Measurements from ENCODE around the gene CEND1. TPM values are rescaled to one million over a fixed set of nuclear protein-coding genes. Genes with fewer than 3 reads are reported as not detected.
"Not testable (repeated sequence)": the region's sequence is repeated elsewhere in the genome, so short reads cannot be mapped to it uniquely, and the experiment has no call there.

CEND1 gene
- polyA plus RNA-seq, 4 donors = 0.36 to 0.96 (median 0.54) TPM

DNA sequence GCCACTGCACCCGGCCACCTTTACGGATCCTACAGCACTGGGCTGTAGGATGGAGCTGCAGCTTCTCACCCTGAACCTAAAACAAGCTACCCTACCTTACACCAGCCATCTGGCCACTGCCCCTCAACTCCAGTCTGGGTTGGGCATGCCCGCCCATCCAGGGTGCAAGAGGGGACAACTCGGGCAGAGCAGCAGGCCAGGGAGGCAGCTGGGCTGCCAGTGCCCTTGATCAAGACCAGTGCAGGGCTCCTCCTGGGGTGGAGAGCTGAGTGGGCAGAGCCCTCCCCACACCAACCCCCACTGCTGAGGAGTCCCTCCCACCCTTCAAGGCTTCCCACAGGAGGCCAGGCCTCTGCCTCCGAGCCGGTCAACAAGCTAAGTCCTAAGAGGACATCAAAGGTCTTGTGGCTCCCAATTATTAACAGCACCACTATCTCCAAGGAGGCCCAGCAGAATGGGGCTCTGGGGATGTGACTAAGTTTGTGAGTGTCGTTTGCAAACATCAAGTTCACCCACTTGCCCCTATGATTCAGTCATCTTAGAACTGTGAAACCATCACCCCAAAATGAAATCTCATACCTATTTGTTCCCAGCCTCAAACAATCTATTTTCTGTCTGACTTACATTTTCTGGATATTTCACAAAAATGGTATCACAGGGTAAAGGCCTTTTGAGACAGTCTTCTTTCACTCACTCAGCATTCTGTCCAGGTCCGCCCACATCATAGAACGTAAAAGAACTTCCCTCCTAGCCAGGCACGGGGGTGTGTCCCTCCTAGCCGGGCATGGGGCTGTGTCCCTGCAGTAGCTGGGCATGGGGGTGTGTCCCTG lies 23.6 kb downstream of the CEND1 start:
- DNase-seq (ENCODE audit: low read depth in 4 of 4, low spot score in 3 of 4) = no peak

DNA sequence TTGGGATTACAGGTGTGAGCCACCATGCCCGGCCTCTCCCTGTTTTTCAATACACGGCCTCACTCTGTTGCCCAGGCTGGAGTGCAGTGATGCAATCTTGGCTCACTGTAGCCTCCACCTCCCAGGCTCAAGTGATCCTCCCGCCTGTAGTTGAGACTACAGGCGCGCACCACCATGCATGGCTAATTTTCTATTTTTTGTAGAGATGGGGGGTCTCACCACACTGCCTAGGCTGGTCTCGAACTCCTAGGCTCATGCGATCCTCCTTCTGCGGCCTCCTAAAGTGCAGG lies 24.1 kb downstream of the CEND1 start:
- no peak for DNase-seq (ENCODE audit: low read depth in 4 of 4, low spot score in 3 of 4)

DNA sequence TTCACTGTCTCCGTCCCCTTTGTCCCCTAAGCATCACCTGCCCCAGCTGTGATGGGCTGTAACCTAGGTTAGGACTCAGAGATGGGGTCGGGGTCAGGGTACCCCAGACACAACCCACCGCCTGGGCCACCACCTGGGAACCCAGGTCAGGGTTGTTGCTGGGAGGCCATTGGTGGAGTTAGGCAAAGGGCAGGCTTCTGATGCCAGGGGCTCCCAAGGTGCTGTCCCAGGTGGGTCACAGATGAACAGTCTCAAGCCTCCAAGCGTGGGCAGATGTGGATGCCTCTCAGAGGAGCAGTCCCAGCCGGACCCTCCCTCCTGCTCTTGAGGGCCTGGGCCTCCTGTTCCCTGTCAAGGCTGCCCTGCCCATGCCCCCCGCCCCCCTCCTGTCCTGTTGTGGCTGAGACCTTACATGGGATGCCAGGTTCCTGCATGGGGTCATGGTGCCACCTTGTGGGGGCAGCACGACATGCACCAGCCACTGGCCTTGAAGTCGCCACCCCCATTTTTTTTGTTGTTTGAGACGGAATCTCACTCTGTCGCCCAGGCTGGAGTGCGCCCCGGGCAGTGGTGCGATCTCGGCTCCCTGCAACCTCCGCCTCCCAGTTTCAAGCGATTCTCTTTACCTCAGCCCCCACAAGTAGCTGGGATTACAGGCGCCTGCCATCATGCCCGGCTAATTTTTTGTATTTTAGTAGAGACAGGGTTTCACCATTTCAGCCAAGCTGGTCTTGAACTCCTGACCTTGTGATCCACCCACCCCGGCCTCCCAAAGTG lies 24.7 kb downstream of the CEND1 start:
- no peak for DNase-seq (ENCODE audit: low read depth in 4 of 4, low spot score in 3 of 4)

DNA sequence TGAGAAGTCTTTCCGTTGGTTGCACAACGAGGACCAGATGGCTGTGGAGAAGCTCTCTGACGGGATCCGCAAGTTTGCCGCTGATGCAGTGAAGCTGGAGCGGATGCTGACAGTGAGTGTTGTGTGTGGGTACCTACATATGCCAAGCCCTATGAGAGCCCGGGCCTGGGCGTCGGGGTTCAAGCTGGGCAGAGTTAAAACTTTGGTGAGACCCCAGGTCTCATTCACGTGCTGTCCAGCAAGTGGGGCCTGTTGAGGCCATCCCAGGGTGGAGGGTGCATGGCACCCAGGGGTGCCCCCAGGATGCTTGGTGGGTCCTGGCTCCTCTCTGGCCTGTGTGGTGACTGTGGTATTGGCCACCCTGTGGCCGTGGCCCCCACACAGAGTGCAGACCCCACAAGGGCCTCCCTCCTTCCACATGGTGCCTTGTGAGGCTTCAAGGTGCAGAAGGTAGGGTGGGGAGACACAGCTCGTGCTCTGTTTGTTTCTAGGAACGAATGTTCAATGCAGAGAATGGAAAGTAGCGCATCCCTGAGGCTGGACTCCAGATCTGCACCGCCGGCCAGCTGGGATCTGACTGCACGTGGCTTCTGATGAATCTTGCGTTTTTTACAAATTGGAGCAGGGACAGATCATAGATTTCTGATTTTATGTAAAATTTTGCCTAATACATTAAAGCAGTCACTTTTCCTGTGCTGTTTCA lies 25.4 kb downstream of the CEND1 start:
- DNase-seq (ENCODE audit: low read depth in 4 of 4, low spot score in 3 of 4) = no peak

DNA sequence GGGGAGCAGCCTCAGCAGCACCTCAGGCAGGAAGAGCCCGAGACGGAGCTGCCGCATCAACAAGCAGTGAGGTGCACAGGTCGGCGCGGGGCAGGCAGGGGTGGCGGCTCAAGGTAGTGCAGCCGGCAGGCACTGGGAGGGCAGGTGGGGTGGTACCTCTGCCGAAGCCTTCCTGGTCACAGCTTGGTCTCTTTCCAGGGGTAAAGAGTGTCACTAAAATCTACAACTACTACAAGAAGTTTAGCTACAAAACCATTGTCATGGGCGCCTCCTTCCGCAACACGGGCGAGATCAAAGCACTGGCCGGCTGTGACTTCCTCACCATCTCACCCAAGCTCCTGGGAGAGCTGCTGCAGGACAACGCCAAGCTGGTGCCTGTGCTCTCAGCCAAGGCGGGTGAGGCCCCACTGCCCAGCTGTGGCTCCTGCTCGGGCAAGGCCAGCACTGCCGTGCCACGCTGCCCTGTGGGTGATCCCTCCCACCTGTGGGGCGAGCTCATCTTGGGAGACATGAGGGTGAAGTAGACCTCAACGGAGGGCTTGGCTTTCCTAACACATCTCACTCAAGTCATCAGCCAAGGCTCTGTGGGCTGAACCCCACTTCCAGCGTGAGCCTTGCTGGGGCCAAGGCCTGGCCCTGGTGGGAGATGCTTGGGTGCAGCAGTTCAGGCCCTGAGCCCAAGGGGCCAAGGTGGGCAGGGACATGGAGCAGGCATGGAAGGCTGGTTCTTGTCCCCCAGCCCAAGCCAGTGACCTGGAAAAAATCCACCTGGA lies 26.2 kb downstream of the CEND1 start:
- no peak for DNase-seq (ENCODE audit: low read depth in 4 of 4, low spot score in 3 of 4)

DNA sequence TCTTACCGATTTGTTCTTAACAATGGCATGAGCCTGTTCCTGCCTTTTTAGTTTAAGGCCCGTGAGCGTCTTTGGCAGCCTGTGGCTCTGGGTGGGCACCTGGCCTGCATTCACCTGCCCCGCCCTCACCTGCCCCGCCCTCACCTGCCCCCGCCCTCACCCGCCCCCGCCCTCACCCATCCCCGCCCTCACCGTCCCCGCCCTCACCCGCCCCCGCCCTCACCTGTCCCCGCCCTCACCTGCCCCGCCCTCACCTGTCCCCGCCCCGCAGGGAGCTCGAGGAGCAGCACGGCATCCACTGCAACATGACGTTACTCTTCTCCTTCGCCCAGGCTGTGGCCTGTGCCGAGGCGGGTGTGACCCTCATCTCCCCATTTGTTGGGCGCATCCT lies 26.8 kb downstream of the CEND1 start:
- DNase-seq (ENCODE audit: low read depth in 4 of 4, low spot score in 3 of 4) = no peak

DNA sequence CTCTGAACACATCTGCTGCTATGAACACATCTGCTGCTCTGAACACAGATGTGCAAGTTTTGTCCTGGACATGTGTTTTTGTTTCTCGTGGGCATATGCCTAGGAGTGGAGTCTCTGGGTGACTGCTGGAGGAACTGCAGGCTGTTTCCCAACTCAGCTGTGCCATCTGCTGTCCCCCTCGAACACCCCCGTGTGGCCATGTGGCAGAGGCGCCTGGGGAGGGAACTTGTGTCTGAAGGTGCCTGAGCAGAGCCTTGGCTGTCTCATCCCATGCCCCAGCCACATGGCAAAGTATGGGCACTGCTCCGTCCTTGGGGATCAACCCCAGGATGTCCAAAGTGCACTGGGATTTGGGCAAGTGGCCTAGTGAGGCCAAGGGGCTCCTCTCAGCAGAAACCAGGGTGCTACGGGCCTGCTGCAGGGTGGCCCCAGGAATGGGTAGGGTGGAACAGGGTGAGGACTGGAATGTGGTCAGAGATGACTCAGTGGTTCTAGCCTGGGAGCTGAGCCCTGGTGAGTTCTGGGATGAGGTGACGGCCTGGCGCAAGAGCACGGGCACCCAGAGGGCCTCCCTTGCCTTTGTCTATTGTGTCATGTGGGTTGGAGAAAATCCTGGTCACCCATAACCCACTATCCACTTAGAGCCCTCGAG lies 27.3 kb downstream of the CEND1 start:
- no peak for DNase-seq (ENCODE audit: low read depth in 4 of 4, low spot score in 3 of 4)

DNA sequence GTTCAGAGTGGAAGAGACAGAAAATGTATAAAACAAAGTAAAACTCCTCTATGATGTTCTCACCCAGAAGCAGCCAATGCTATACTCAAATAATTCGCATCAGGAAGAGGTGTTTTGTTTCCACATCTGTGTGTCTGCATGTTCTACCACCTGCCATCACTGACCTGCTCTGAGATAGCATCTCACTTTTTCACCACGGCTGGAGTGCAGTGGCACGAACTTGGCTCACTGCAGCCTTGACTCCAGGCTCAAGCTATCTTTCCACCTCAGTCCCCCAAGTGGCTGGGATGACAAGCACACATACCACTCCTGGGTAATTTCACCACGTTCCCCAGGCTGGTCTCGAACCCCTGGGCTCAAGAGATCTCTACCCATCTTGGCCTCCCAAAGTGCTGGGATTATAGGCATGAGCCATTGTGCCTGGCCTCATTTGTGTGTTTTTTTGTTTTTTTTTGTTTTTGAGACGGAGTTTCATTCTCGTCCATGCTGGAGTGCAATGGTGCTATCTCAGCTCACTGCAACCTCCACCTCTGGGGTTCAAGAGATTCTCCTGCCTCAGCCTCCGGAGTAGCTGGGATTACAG lies 28.3 kb downstream of the CEND1 start:
- DNase-seq (ENCODE audit: low read depth in 4 of 4, low spot score in 3 of 4) = no peak

DNA sequence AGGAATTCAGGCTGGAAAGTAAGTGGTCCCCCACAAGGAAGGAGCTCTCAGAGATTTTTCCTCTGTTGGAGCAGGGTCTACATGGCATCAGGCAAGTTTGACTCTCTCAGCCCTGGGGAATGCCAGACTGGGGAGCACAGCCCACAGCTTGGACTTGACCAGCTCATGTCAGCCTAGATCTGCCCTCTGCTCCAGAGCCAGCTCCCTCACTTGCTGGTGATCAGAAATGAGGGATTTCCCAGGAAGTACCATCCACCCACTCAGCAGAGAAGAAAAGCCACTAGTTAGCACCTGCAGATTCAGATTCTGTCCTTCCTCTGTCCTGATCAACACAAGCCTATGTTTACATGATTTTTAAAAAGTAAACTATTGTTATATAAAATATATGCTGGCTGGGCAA lies 29.7 kb downstream of the CEND1 start:
- no peak for DNase-seq (ENCODE audit: low read depth in 4 of 4, low spot score in 3 of 4)

DNA sequence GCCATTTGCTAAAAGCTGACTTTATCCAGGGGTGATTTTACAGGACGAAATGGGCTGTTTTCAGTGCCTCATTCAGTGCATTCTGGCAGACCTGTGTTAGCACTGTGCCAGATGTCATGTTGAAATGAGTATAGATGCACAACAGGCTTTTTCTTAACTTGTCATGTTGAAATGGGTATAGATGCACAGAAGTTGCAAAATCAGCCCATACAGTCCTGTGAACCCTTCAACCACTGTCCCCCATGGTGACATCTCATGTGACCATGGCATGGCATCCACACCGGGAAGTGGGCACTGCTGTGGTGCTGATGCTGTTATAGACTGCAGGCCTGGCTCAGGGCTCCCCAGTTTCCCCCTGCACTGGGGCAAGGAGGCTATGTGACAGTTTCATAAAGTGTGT lies 40.2 kb downstream of the CEND1 start:
- no peak for DNase-seq (ENCODE audit: low read depth in 4 of 4, low spot score in 3 of 4)

DNA sequence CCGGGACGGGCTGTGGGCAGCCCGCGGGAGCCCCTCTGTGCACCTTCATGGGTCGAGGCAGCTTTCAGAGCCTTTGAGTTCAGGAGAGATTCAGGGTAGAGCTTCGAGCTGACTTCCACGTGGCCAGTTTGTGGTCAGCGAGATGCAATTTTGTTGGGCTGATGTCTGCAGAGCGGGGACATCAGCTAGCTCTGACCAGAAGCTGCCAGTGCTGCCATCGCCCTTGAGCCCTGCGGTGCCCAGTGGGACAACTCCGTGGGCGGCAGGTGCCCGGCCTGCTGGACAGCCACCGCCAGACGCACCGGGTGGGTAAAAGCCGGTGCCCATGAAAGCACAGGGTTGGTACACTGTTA lies 41.9 kb downstream of the CEND1 start:
- DNase-seq (ENCODE audit: low read depth in 4 of 4, low spot score in 3 of 4) = no peak

DNA sequence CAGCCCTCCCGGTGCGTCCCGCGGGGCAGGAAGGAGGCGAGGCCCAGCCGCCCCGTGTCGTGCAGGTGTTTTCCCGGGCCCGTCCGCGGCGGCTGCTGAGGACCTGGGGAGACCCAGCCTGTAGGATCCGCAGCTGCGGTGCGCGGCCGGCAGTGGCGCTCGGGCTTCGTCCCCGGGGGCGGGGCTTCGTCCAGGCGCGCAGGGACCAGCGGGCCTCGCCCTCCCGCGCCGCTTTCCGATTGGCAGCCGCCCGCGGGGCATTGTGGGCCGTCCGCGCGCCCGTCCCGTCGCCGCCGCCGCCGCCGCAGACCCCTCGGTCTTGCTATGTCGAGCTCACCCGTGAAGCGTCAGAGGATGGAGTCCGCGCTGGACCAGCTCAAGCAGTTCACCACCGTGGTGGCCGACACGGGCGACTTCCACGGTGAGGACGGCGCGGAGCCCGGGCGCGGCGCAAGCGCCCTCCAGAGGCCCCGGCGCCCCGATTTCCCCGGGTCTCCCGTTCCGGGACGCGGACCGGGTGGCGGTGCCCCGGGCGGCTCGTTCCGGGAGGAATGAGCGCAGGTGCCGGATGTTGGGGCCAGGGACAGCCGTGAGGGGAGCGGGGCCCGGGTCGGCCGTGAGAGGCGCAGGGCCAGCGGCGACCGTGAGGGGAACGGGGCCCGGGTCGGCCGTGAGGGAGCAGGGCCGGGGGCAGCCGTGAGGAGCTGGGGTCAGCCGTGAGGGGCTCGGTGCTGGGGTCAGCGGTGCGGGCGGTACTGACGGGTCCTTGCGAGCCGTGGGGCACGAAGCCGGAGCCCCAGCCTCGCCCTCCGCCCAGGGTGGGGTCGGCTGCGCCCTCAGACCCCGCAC lies 42.5 kb downstream of the CEND1 start, which contains the start of gene TALDO1:
TSS of gene TALDO1 (plus strand) at position 307 of the 849 bp plus-strand sequence. CDS start at position 325, 18 bp downstream.
- peak in 3 of 4 donors; percentile 75 to 76 (median 75) for DNase-seq (ENCODE audit: low read depth in 4 of 4, low spot score in 3 of 4)

DNA sequence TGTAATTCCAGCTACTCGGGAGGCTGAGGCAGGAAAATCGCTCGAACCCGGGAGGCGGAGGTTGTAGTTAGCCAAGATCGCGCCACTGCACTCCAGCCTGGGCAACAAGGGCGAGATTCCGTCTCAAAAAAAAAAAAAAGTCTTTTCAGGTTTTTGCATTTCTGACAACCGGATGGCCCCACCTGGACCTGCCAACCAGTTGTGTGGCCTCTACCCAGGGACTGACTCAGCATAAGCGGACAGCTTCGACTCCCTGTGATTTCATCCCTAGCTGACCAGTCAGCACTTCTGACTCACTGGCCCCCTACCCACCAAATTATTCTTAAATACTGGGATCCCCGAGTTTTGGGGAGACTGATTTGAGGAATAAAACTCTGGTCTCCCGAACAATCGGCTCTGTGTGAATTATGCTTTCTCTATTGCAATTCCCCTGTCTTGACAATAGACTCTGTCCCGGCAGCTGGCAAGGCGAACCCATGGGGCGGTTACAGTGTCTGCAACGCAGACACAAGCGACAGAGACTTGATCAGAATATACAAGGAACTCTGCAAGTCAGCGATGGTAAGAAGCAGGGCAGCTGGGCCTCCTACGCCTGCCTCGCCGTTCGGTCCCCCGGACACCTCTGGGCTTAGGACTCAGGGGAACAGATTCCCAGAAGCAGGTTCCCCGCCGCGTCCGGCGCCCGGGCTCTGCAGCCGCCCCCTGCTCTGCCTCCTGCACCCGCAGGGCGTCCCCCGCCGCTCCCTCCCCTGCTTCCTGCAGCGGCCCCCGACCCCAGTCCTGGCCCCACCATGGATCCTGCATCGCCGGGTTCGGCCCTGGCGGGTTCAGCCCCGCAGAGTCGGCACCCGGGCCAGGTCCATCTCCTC lies 43.4 kb downstream of the CEND1 start:
- DNase-seq (ENCODE audit: low read depth in 4 of 4, low spot score in 3 of 4) = no peak

DNA sequence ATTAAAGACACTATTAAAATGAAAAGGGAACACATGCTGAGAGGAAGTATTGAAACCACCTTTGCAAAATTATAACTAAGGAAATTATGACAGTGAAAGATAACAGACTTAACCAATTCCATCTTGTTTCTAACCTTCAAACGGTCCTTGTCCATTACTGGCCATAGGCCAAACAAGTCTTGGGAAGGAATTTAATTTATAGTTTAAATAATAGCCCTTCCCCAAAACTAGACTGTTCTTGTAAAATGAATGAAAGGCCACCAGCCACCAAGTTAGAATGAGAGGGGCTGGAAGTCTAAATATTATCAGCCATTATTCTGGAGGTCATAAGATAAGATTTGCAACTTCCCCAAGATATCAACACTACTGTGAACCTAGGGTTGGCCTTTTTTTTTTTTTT lies 44.5 kb downstream of the CEND1 start:
- DNase-seq (ENCODE audit: low read depth in 4 of 4, low spot score in 3 of 4) = no peak

DNA sequence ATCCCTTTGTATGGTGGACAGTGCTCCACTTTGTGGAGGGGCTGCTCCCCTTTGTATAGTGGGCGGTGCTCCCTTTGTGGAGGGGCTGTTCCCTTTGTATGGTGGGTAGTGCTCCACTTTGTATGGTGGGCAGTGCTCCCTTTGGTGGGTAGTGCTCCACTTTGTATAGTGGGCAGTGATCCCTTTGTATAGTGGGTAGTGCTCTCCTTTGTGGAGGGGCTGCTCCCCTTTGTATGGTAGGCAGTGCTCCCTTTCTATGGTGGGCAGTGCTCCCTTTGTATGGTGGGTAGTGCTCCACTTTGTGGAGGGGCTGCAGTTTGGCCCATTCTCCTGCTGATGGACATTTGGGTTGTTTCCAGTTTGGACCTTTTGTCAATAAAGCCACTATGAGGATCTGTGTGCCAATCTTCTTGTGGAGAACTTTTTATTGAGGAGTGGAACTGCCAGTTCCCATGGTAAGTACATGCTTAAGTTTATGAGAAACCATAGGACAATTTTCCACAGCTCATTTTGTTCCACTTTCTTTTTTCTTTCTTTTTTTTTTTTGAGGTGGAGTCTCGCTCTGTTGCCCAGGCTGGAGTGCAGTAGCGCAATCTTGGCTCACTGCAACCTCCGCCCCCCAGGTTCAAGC lies 47.2 kb downstream of the CEND1 start:
- DNase-seq (ENCODE audit: low read depth in 4 of 4, low spot score in 3 of 4) = no peak

DNA sequence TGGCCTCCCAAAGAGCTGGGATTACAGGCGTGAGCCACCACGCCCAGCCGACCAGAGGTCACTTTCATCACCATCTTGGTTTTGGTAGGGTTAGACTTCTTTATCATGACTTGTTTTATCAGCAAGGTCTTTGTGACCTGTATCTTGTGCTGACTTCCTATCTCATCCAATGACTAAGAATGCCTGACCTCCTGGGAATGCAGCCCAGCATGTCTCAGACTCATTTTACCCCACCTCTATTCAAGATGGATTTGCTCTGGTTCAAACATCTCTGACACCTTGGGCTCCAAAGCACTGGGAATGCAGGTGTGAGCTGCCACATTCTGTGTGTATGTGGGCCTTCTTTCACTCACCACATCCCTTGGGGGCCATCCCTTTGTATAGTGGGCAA lies 47.7 kb downstream of the CEND1 start:
- no peak for DNase-seq (ENCODE audit: low read depth in 4 of 4, low spot score in 3 of 4)

DNA sequence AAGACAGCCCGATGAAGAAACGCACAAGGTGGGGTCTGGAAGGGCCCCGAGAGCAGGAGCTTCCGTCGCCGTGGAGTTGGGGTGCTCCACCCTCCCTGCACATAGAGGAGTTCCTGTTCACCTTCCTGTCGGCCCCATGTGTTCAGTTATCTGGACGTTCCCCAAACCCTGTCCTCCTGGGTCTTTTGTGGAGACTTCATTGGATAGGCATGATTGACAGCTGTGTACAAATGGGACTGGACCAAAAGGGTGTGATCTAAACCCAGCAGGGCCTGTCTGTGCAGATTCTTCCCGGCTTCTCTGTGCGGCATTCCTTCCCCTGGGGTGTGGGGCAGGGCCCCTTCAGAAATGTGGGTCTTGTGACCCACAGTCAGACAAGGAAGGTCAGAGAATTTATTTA lies 52.0 kb downstream of the CEND1 start:
- DNase-seq (ENCODE audit: low read depth in 4 of 4, low spot score in 3 of 4) = not testable (repeated sequence)

DNA sequence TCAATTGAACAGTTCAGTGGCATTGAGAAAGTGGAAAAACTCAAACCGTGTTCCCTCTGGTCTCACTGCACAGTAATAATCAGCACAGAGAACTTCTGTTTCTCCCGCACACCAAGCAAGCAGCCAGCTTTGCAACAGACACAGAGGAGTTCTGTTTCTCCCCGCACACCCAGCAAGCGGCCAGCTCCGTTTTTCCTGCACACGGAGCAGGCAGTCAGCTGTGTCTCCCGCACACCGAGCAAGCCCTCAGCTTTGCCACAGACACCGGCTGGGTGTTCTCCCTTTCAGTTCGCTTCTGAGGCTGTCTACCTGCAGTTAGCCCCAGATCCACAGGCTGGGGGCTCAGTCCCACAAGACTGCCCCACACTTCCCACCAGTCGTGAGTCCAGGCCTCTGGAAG lies 52.5 kb downstream of the CEND1 start:
- no peak for DNase-seq (ENCODE audit: low read depth in 4 of 4, low spot score in 3 of 4)

Data from right renal pelvis (tissue), 4 donors.